Left colon (tissue), 2 donors: ENCODE measurements around the gene CHAC1. TPM values are rescaled to one million over a fixed set of nuclear protein-coding genes. Genes with fewer than 3 reads are reported as not detected.

Experiments
- ATAC-seq: fragments of 200-7000 bp; cut with Tn5 transposase; one replicate; pipeline ENCODE4 v1.9.1; 2020; ENCODE audit warnings: mild to moderate bottlenecking, moderate library complexity
- DNase-seq, 2 donors: peaks; one replicate each; pipeline ENCODE4 v3.0.0-alpha.2; 2020
- intact Hi-C, 2 donors: fragments of 100-400 bp; cut with DNase I in 1 of 2; cut with micrococcal nuclease in 1 of 2; formaldehyde crosslinking; loops; one replicate each; pipeline versions ENCODE4 v1.11.2 to v1.14.0; 2022; cut with DNase I, micrococcal nuclease
- total RNA-seq, 2 donors: library from RNA; stranded (reverse); fragmentation: NEBNext Ultra II Directional; extraction: Animal tissue kit (Norgen Biotek cat#: 25700); gene quantifications; one replicate each; pipeline ENCODE4 v1.2.1, GENCODE V29; 2021
- donor health status: DM: no; HTN: no; CAD: no.
- donor health status: DM: yes; HTN: yes; CAD: no.

The CHAC1 gene
- total RNA-seq, 2 donors from 2014 or later, result 1.8 to 11.0 TPM

- ATAC-seq (no peak), DNase-seq (no peak)
- intact Hi-C loops, result no loop called here
These were observed 45.9 kb downstream of the CHAC1 start for GRCh38 chr15:40999190-40999589.

GRCh38 chr15:41001524-41002214 lies 48.4 kb downstream of the CHAC1 start:
- DNase-seq, result peak; percentile 50 to 73
- peak; percentile 98 for ATAC-seq
- intact Hi-C loops, result no loop called here

DNA sequence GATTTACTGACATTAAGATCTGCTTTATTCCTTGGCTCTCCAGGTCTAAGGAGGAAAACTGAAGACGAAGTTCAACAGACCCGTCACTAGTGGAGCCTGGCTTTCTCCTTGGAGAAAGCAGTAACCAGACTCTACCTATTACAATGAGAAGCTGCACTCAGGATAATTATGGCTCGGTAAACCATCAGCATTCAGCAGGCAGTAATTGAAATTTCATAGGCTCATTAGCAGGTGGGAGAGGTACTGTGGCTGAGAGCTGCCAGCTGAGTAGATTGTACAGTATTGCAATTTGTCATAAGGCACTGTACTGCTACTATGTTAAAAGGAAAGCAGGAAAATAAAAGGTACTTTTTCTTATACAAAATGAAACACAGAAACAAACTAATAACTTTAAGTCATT lies 51.2 kb downstream of the CHAC1 start:
- intact Hi-C loops, result no loop called here
- no peak for ATAC-seq
- no peak for DNase-seq

Other genes starting within 250 kb of the CHAC1 start
- gene RMDN3, start 198.2 kb upstream of the CHAC1 start, total RNA-seq, result 10 to 100 TPM; 32.4 to 40.2 TPM
- 10 to 100 TPM; 21.2 to 35.1 TPM for gene GCHFR, start 189.4 kb upstream of the CHAC1 start, total RNA-seq
- under 1 TPM; 0.25 to 0.61 TPM for gene C15orf62, start 183.5 kb upstream of the CHAC1 start, total RNA-seq
- gene ZFYVE19, start 146.4 kb upstream of the CHAC1 start, total RNA-seq, result 10 to 100 TPM; 25.3 to 26.8 TPM
- gene DNAJC17, start 146.0 kb upstream of the CHAC1 start, total RNA-seq, result 10 to 100 TPM; 32.8 to 36.9 TPM
- 100 to 1,000 TPM; 153 to 171 TPM for gene PPP1R14D, start 124.8 kb upstream of the CHAC1 start, total RNA-seq
- 100 to 1,000 TPM; 392 to 417 TPM for gene SPINT1, start 109.4 kb upstream of the CHAC1 start, total RNA-seq
- 1 to 10 TPM; 3.7 to 8.9 TPM for gene RHOV, start 79.2 kb upstream of the CHAC1 start, total RNA-seq
- gene VPS18, start 59.0 kb upstream of the CHAC1 start, total RNA-seq, result 10 to 100 TPM; 20.8 to 20.9 TPM
- 10 to 100 TPM; 14.0 to 15.9 TPM for gene DLL4, start 24.1 kb upstream of the CHAC1 start, total RNA-seq
- 10 to 100 TPM; 19.7 to 29.3 TPM for gene INO80, start 162.8 kb downstream of the CHAC1 start, total RNA-seq